Adipose tissue (tissue), 3 donors: ENCODE results near the gene STX8. TPM values are rescaled to one million over a fixed set of nuclear protein-coding genes. Genes with fewer than 3 reads are reported as not detected.

Experiments used
- H3K27ac ChIP-seq: one replicate; pipeline ENCODE4 v1.5.1; 2013; ENCODE audit warnings: low read depth, low read length
- WGBS, 3 donors: extraction: QIAGEN DNeasy Blood & Tissue Kit; methylation state at CpG; one replicate each; pipeline ENCODE4 v1.1.7; 2013; 5-methylcytosine and 5-hydroxymethylcytosine counted together
- polyA plus RNA-seq, 3 donors: library from polyadenylated mRNA; stranded (reverse); fragments of 200-250 nt; gene quantifications; one replicate each; pipeline ENCODE4 v1.2.3, GENCODE V29; 2013
- donor health status: healthy with polysubstance abuse.
- donor health status: Bipolar disorder and iron deficiency.
- donor health status: healthy.

Gene STX8
- polyA plus RNA-seq, 3 donors: 36.7 to 78.7 (median 55.6) TPM

- WGBS, 3 donors: 71 to 79% (median 77%) methylated on average over 5 of the region's 5 CpGs
- H3K27ac ChIP-seq: no peak overlapping the region
Measured at GRCh38 chr17:9204637-9205329, 370.8 kb downstream of the STX8 start.

GRCh38 chr17:9203771-9204425, 371.7 kb downstream of the STX8 start:
- WGBS, 3 donors: 67 to 77% (median 77%) methylated on average over 3 of the region's 3 CpGs
- no peak overlapping the region for H3K27ac ChIP-seq

DNA sequence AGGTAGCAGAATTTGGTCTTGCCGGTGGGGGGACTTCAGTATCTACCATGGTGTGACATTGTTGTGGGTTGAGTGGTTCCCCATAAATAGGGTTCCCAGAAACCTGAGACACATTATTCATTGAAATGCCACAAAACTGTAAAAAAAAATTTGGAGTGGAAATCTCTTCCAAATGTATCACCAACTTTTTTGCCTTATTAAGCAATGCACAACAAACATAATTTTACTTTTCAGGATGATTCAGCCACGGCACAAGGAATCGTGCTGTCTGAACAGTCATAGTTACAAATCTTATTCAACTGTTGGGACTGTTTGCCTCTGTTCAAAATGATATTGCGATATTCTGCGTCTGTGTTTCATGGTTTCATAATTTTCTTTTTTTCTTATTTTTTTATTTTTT, 373.1 kb downstream of the STX8 start:
- WGBS, 3 donors: 77 to 85% (median 79%) methylated on average over 5 of the region's 5 CpGs
- H3K27ac ChIP-seq: no peak overlapping the region

DNA sequence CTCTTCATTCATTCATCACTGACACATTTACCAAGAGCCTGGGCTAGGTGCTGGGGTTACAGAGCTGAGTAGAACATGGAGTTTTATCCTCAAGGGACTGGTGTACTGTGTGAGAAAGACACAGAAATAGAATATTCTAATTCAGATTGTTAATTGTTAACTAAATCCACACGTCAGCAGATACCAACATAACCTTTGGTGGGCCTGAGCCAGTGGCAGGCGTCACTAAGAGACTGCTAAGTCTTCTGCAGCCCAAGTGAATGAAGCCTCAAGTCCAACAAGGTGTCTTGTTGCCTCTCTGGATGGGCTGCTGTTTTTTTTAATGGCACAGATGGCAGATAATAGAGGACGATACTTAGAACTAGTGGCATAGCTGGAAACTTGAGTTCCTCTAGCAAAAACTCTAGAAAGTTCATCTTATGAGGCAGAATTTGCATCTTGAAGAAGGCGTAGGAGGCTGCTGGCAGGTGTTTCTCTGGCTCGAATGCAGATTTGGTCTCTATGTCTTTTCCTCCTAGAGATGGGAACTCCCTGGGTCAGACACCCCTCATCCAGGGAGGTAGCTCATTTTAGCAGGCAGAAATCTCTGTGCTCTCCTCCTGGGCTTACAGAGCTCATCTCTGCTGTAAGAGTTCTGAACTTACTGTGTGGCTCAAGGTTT, 374.8 kb downstream of the STX8 start:
- no peak overlapping the region for H3K27ac ChIP-seq
- 72 to 84% (median 84%) methylated on average over 5 of the region's 5 CpGs for WGBS, 3 donors

Other genes starting within 250 kb of the STX8 start
- gene CFAP52, start 822 bp upstream of the STX8 start, polyA plus RNA-seq: under 1 TPM in 1 of 3 donors, not detected in 2; 0.22 TPM
- 1 to 10 TPM in 1 of 3 donors, under 1 TPM in 2; 0.21 to 3.3 (median 0.79) TPM for gene USP43, start 69.7 kb upstream of the STX8 start, polyA plus RNA-seq
- 1 to 10 TPM in 1 of 3 donors, not detected in 2; 1.3 TPM for gene DHRS7C, start 215.8 kb upstream of the STX8 start, polyA plus RNA-seq
- not detected for gene GSG1L2, start 246.3 kb upstream of the STX8 start, polyA plus RNA-seq